Mononuclear cell (primary cell): ENCODE measurements around the gene ALLC. TPM values are rescaled to one million over a fixed set of nuclear protein-coding genes. Genes with fewer than 3 reads are reported as not detected.

ENCODE experiments used
- H3K27me3 ChIP-seq: 2 replicates; pipeline ENCODE4 v1.6.0; 2011; ENCODE audit warnings: low read length, control low read depth; ENCODE audit not compliant: insufficient read depth
- H3K4me1 ChIP-seq: 2 replicates; pipeline ENCODE4 v1.5.1; 2011; ENCODE audit warnings: mild to moderate bottlenecking, low read length, control low read depth; ENCODE audit not compliant: insufficient read depth
- H3K4me3 ChIP-seq: 2 replicates; pipeline ENCODE4 v1.5.1; 2011; ENCODE audit warnings: mild to moderate bottlenecking, low read length, moderate library complexity
- H3K9me3 ChIP-seq: 2 replicates; pipeline ENCODE4 v1.5.1; 2011; ENCODE audit warnings: low read depth, mild to moderate bottlenecking, control low read depth, low read length
- total RNA-seq: library from RNA; depleted of rRNA; stranded (reverse); fragments of >200 nt; gene quantifications from one replicate; pipeline ENCODE4 v1.2.3, GENCODE V29; 2012

The ALLC gene
- total RNA-seq, 1 donor, result not detected

DNA sequence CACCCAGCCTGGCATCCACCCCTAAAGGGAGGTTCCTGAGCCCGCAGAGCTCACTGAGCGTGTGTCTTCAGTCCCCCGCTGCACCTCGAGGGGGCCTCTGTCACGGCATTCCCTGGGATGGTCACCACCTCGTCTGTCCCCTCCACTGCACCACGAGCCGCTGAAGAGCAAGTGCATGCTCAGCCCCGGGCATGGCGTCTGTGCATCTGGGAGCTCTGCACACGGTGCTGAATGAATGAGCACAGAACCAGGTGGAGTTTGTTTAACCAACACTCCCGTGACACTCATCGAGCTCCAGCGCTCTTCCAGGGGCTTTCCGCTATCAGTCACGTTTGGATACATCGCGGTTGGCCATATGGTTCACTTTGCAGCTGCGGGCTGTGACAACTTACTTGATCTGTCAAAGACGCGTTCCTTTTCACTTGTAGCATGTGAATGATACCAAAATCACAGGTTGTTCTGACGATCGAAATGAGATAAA, 9.2 kb downstream of the ALLC start:
- Histone ChIP-seq H3K27me3 (no peaks in the 10 kb centered on the region), H3K4me1 (no peaks in the 10 kb centered on the region), H3K4me3 (no peak overlapping the region), H3K9me3 (no peaks in the 10 kb centered on the region)

DNA sequence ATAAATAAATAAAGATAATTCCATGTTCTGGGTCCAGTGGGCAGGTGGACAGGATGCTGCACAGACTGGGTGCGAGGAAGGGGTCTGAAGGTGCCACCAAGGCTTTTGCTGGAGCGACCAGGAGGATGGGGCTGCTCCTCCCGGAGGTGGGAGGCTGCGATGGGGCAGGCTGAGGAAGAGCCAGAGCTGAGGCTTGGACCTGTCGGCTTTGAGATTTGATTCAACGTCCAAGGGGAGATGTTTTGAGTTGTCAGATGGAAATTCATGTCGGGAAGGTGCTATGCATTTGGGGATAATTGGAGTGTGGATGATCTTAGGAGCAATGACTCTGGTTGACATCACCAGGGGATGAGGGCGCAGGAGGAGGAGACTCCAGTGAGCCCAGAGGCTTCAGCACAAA, 11.7 kb downstream of the ALLC start:
- no peaks in the 10 kb centered on the region for H3K4me1 ChIP-seq
- no peaks in the 10 kb centered on the region for H3K9me3 ChIP-seq
- no peaks in the 10 kb centered on the region for H3K27me3 ChIP-seq
- no peak overlapping the region for H3K4me3 ChIP-seq

DNA sequence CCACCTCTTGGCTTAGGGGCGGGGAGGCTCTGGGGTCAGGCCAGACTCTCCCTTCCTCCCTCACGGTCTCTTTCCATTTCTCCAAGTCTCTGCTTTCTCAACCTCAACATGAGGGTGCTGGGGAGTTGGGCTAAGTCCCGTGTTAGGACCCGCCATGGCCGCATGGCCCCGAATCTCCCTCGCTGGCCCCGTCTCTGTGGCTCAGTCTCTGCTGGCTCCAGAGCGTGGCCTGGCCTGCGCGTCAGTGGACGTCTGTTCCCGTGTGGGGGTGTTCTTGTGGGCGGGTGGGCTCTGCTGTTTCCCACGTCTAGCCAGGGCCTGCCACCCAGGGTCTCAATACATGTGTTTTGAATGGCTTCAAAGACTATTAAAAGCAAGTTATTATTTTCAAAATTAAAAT, 12.4 kb downstream of the ALLC start:
- Histone ChIP-seq H3K4me3 (no peak overlapping the region), H3K4me1 (no peaks in the 10 kb centered on the region), H3K9me3 (no peaks in the 10 kb centered on the region), H3K27me3 (no peaks in the 10 kb centered on the region)

DNA sequence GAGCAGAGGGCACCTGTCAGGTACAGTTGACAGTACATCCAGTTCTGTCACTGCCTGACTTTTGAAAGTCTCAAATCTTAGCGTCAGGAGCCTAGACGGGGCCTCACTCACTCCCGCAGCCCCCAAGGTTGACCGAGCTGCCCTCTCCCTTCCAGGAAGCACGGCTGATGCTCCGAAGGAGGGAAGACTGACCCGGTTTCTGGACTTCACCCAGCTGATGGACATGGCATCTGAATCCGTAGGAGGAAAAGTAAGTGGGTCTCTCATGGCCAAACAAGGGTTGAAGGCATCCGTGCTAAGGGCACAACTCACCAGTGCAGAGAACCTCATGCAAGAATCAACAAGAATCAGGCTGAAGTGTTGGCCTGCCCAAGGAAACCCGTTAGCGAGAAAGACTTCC, 12.9 kb downstream of the ALLC start:
- Histone ChIP-seq H3K27me3 (no peaks in the 10 kb centered on the region), H3K9me3 (no peaks in the 10 kb centered on the region)

DNA sequence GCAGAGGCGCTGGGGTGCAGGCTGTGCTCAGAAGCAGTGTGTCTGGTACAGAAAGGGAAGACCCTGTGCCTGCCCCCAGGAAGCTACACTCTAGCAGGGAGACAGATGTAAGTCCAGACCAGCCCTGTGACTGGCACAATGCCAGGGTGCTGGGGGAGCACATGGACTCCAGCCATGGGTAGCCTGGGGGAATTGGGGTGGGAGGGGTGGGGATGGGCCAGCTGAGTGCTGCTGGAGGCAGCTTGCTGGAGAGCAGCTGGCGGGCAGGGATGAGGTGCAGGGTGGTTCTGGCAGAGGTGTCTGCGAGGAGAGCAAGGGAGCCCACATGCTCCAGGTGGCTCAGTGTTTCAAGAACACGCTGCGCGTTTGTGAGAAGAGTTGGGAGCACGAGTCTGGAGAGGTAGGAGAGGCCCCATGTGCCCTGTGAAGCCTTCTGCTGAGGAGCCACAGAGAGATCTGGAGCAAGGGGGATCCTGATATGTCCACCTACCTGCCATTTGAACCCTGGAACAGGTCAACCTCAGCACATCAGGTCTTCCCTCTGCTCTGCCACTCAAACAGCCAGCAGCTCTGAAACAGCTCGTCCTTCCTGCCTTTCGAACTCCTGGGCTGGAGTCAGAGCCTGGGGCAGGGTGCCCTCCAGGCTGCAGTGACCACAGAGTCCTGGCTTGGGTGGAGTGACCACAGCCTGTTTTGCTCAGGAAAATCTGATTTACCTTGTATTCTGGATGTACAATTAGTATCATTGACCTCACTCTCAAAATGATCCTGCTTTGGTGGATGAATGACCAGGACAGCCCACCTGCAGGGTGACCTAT, 15.1 kb downstream of the ALLC start:
- H3K4me1 ChIP-seq, result no peaks in the 10 kb centered on the region
- no peaks in the 10 kb centered on the region for H3K27me3 ChIP-seq
- no peaks in the 10 kb centered on the region for H3K9me3 ChIP-seq
- no peak overlapping the region for H3K4me3 ChIP-seq

More for the DNA sequence above, 12.9 kb downstream of the ALLC start:
- no peak overlapping the region for H3K4me3 ChIP-seq
- no peaks in the 10 kb centered on the region for H3K4me1 ChIP-seq

DNA sequence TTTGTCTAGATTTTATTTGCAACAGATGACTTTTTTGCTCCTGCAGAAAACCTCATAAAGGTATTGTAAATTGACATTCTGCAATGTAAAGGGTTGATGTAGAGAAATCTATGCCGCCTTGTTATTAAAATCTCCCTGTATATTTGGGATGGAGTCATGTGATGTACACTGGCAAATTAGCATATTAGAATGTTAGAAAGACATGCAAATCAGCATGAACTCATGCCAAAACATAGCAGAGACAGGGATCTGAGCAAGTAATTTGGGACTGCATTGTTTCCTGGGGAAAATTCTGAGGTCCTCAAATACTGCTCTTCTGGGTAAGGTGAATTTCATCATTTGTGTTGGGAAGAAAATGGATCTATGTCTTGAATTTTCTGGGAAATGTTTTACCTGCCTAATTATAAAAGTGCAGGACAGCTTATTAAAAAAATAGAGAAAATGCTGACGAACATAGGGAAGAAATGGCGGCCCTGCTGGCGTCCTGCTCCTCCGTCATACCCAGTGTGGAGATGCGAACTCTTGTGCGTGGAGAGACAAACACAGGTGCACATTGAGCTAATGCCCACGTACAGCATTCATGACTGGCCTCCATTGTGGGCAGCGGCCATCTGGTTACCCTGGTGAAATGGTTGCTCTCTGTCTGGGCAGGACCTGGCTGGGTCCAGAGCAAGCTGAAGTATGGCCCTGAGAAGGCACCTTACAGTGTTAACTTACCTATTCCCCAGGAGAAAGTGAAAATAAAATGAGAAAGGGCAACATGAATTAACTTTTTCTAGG, 16.3 kb downstream of the ALLC start:
- Histone ChIP-seq H3K27me3 (no peaks in the 10 kb centered on the region), H3K9me3 (no peaks in the 10 kb centered on the region), H3K4me1 (no peaks in the 10 kb centered on the region), H3K4me3 (no peak overlapping the region)

DNA sequence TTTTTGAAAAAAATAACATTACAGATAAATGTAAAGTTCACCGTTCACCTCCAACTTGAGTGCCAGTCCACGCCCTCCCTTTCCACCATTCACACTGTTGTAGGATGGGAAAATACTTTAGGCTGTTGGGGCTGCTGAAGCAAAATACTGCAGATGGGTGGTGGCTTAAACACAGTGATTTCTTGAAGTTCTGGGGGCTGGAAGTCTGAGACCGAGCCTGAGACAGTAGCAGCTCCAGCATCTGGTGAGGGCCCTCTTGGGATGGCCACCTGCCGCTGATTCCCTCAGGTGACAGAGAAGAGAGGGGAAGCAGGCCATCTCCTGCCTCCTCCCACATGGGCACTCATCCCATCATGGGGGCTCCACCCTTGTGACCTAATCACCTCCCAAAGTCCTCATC, 17.7 kb downstream of the ALLC start:
- no peaks in the 10 kb centered on the region for H3K27me3 ChIP-seq
- no peaks in the 10 kb centered on the region for H3K4me1 ChIP-seq
- no peaks in the 10 kb centered on the region for H3K9me3 ChIP-seq
- H3K4me3 ChIP-seq, result no peak overlapping the region

DNA sequence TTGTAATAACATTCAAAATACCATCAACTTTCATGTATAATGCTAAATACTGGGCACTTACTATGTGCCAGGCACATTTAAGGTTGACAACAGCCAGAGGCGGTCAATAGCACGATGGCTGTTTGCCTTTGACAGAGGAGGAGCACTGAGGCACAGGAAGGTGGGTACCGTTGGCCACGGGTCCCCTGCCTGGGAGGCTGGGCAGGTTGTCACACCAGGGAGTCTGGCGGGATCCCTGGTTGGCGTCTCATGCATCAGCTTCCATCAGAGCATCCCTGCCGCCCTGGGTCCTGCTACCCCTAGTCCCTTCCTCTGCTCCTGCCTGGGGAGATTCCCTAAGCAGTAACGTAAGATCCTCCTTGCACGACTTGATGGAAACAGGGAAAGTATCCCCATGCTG, 19.4 kb downstream of the ALLC start:
- Histone ChIP-seq H3K4me3 (no peak overlapping the region), H3K27me3 (no peaks in the 10 kb centered on the region), H3K9me3 (no peaks in the 10 kb centered on the region), H3K4me1 (no peaks in the 10 kb centered on the region)

DNA sequence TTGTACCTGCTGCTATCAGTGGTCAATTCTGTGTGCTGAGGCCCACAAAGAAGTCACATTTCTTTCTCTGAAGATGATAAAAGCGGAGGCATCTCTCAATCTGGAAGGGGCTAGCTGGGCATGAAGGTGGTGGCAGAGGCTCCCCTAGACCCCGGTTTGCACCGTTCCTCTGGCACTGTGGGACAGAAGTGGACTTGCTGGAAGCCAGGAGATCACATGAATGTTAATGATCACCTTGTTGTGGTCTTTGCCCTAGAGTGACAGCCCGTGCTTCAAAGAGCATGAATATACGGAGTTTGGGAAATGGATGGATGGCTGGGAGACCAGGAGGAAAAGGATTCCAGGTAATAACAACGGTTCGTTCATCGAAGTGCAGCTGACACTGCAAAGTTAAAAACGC, 20.2 kb downstream of the ALLC start:
- no peak overlapping the region for H3K4me3 ChIP-seq
- no peaks in the 10 kb centered on the region for H3K9me3 ChIP-seq
- no peaks in the 10 kb centered on the region for H3K27me3 ChIP-seq
- H3K4me1 ChIP-seq, result no peaks in the 10 kb centered on the region

DNA sequence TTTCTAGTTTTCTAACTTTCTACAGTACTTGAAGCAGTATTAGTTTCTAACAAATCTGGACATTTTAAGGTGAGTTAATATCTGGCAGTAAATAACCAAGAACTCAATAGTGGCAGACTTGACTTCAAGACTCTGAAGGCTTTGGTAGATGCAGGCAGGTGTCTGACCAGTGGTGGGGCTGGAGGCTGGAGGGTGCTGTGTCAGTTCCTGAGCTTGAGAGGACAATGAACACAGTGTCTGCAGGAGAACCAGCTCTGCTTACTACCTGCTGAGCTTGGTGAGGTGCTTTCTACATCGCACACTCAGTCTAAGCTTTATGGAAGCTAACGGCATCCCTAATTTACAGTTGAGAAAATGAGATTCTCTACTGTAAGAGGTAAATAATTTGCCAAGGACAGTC, 21.2 kb downstream of the ALLC start:
- Histone ChIP-seq H3K27me3 (no peaks in the 10 kb centered on the region), H3K4me1 (no peaks in the 10 kb centered on the region), H3K9me3 (no peaks in the 10 kb centered on the region), H3K4me3 (no peak overlapping the region)

DNA sequence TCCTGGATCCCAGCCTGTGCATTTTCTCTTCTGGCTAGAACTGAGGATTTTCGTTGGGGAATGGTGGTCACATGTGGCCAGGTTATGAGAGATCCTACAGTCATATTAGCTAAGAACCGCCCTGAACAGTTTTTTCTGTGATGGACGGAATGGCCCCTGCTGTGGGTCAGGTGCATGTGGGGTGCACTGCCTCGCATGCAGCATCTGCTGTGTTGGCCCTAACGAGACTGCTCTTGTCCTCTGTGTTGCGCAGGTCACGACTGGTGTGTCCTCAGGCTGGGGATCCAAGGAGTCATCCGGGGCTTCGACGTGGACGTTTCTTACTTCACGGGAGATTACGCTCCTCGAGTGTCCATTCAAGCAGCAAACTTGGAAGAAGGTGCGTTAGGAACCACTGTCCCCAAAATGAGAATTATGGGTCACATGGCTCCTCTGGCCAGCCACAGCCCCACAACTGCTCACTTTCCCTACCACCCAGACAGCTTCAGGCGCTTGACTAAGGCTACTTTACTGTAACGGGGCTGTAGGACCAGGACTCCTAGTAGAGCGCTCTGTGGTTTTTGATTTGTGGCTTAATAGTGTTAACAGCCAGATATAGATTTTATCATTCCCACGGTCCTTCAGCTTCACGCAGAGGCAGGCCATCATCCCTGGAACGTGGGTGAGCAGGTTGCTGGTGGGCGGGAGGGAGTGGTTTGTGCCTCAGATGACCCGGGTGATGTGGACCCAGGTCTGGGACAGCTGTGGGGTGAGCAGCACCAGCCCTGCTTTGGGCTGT, 21.8 kb downstream of the ALLC start:
- Histone ChIP-seq H3K4me3 (no peak overlapping the region), H3K27me3 (no peaks in the 10 kb centered on the region)

DNA sequence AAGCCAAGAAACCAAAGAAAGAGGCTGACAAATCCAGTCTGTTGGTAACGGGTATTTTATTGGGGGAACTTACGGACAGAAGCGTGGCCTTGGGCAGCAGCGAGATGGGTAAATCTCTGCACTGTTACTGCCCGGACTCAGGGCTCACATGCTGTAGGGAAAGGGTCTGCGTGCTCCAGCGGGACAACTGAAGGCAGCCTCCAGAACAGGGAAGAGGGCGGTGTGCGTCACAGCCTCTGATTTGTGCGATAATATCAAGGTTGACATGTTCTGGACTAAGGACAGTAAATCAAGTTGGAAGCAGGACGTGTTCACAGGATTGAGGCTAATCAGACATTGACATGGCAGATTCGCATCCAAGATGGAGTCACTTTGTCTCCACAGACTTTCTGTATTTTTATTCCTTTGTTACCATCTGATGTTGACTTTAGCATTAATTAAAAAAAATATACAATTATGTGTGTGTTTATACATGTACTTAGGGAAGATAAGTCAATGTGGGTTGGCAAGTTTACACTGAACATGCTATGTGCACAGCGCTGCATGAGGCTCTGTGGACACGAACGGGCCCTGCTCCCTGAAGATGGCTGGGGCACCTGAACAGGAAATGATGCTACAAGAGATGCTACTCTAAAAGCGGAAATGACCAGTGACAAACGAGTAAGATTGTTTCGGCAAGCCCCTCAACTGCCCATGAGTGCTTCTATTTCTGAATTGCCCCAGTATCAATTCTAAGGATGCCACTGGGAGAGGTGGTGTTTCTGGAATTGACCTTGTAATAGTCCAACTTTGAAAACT, 22.7 kb downstream of the ALLC start:
- H3K27me3 ChIP-seq, result no peaks in the 10 kb centered on the region
- no peaks in the 10 kb centered on the region for H3K9me3 ChIP-seq
- H3K4me3 ChIP-seq, result no peak overlapping the region
- H3K4me1 ChIP-seq, result no peaks in the 10 kb centered on the region

More for the DNA sequence above, 21.8 kb downstream of the ALLC start:
- no peaks in the 10 kb centered on the region for H3K4me1 ChIP-seq
- no peaks in the 10 kb centered on the region for H3K9me3 ChIP-seq

DNA sequence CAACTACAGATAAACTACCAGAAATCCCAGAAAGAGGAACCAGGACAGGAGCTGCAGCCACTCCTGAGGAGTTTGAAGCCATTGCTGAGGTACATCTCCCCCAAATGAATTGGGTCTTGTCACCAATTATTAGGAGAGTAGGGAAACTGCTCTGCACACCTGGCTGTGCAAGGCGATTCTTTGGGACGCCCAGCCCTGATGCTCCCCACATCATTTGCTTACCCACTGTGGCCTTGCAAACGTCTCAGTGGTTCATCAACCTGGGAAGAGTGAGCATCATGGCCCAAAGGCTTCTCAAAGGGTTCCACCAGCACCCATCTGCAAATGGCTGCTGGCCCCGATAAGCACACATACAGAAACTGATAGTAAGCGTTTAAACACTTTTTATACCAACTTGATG, 23.6 kb downstream of the ALLC start:
- Histone ChIP-seq H3K9me3 (no peaks in the 10 kb centered on the region), H3K27me3 (no peaks in the 10 kb centered on the region), H3K4me3 (no peak overlapping the region), H3K4me1 (no peaks in the 10 kb centered on the region)

DNA sequence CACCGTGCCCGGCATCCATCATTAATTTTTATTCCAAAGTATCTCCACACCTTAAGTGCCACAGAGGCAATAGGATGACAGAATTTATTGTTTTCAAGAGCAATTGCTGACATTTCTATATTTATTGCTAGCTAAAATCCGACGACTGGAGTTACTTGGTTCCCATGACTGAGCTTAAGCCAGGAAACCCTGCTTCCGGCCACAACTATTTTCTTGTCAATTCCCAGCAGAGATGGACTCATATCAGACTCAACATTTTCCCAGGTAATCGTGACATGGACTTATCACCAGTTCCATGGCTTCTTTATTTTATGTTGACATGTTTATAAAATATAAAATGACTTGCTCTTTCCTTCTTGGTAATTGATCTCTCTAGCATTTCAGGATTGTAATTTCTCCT, 24.8 kb downstream of the ALLC start:
- no peaks in the 10 kb centered on the region for H3K27me3 ChIP-seq
- no peaks in the 10 kb centered on the region for H3K4me1 ChIP-seq
- H3K4me3 ChIP-seq, result no peak overlapping the region
- H3K9me3 ChIP-seq, result no peaks in the 10 kb centered on the region
